ENCODE measurements around the gene CCBE1. TPM values are rescaled to one million over a fixed set of nuclear protein-coding genes. Genes with fewer than 3 reads are reported as not detected.
"Not testable (repeated sequence)": the region's sequence is repeated elsewhere in the genome, so short reads cannot be mapped to it uniquely, and the experiment has no call there.

The CCBE1 gene
- total RNA-seq, 1 donor from 2014 or later: 6.4 TPM

DNA sequence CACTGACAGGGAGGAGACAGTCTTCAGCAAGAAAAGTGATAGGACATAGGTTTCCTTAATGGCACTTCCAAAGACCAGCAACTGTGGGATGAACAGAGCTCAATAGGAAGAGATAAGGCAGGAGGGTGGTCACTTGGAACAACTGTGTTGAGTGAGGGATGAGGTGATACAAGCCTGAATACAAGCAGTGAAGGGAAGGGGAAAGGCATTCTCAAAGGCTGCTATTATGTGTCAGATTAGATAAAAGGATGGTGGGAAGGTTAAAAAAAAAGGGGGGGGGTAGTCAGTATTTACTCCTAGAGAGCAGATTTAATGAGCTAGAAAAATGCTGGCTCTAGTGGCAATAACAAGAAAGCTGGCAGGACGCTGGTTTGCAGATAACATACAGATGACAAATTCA is 25.7 kb downstream of the CCBE1 start:
- Mint-ChIP-seq H3K9me3 (no peaks in the 10 kb centered on the region), H3K4me1 (peaks cover 6% of the 10 kb centered on the region), H3K27ac (no peak overlapping the region), H3K4me3 (no peak overlapping the region), H3K27me3 (ENCODE audit: insufficient read depth, low read depth) (peaks cover 6% of the 10 kb centered on the region), H3K36me3 (no peaks in the 10 kb centered on the region)
- H2AFZ ChIP-seq (replicated peaks): no peak overlapping the region
- no peaks in the 10 kb centered on the region for H3K27me3 ChIP-seq
- peak; percentile 5 for DNase-seq (ENCODE audit: low spot score)
- peaks cover 28% of the 10 kb centered on the region for H3K4me1 ChIP-seq
- no peaks in the 10 kb centered on the region for H4K20me1 ChIP-seq (ENCODE audit: low read depth)
- no peak overlapping the region for H3K4me2 ChIP-seq
- no peak overlapping the region for H3K4me3 ChIP-seq
- H3K27ac ChIP-seq: no peak overlapping the region
- peaks cover 4% of the 10 kb centered on the region for H3F3A ChIP-seq (ENCODE audit: low read depth)
- H3K79me2 ChIP-seq (ENCODE audit: low read depth): no peaks in the 10 kb centered on the region
- no peaks in the 10 kb centered on the region for H3K9me3 ChIP-seq (ENCODE audit: low read depth)
- no peak overlapping the region for H3K9ac ChIP-seq
- H3K36me3 ChIP-seq: no peaks in the 10 kb centered on the region
- no peak for TF ChIP-seq EZH2 (IDR thresholded peaks at IDR 0.05)
- no peak for TF ChIP-seq EZH2phosphoT487 (IDR thresholded peaks at IDR 0.05)
- TF ChIP-seq, protein P1, sequence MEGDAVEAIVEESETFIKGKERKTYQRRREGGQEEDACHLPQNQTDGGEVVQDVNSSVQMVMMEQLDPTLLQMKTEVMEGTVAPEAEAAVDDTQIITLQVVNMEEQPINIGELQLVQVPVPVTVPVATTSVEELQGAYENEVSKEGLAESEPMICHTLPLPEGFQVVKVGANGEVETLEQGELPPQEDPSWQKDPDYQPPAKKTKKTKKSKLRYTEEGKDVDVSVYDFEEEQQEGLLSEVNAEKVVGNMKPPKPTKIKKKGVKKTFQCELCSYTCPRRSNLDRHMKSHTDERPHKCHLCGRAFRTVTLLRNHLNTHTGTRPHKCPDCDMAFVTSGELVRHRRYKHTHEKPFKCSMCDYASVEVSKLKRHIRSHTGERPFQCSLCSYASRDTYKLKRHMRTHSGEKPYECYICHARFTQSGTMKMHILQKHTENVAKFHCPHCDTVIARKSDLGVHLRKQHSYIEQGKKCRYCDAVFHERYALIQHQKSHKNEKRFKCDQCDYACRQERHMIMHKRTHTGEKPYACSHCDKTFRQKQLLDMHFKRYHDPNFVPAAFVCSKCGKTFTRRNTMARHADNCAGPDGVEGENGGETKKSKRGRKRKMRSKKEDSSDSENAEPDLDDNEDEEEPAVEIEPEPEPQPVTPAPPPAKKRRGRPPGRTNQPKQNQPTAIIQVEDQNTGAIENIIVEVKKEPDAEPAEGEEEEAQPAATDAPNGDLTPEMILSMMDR (IDR thresholded peaks at IDR 0.05): no peak

DNA sequence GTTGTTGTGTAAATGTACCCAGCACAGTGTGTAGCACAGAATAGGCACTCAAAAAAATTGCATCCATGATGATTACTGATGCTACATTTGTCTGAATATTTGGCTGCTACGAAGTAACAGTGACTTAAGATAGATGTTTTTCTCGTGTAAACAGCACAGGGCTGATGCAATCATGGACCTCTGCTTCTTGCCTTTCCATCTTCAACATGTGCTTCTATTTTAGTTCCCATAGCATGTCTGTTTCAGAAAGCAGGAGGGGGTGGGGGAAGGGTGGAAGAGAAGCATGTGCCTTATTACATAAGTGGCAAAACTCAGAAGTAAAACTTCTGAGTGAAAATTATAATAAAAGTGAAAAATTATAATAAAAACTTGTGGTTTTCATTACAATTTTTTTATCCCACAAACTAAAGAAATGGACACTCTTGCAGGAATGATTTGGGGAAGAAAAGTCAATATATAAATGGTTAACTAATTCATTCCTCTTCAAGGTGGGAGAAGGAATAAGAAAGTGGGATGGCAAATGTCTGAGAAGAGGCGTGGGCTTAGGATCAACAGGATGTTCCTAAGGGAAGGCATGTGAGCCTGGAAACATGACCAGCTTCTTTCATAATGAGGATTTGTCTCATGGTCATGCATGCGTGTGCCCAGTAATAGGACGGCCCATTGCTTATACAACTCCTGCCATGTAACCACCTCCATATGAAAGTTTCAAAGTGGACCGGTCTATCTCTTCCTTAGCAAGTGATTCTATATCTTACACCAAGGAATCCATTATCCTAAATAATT is 27.2 kb downstream of the CCBE1 start:
- no peaks in the 10 kb centered on the region for H3K79me2 ChIP-seq (ENCODE audit: low read depth)

DNA sequence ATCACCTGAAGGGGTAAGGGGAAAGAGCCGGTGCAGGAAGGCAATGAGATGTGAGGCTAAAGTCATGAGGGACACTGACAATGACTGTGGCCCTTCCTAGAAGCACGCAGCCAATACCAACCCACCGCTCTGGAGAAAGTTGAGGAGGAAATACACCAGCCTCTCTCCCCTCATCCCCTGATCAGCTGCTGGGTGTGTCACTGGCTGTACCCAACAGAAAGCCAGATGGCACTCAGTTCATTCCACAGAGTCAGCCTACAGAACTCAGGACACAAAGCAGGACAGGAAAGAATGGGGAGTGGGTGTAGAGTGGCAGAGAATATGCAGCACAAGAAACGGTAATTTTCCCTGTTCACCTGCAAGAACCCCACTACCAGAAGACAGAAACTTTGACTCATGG is 29.7 kb downstream of the CCBE1 start:
- no peak overlapping the region for H3K9ac ChIP-seq
- no peaks in the 10 kb centered on the region for H3K9me3 Mint-ChIP-seq
- no peaks in the 10 kb centered on the region for H3F3A ChIP-seq (ENCODE audit: low read depth)
- peaks cover 11% of the 10 kb centered on the region for H3K4me1 Mint-ChIP-seq
- no peaks in the 10 kb centered on the region for H3K79me2 ChIP-seq (ENCODE audit: low read depth)
- no peak overlapping the region for H3K4me2 ChIP-seq
- no peak overlapping the region for H3K27ac Mint-ChIP-seq
- H3K27ac ChIP-seq: no peak overlapping the region
- H3K9me3 ChIP-seq (ENCODE audit: low read depth): no peaks in the 10 kb centered on the region
- no peak overlapping the region for H3K4me3 ChIP-seq
- H2AFZ ChIP-seq (replicated peaks): no peak overlapping the region
- H3K4me1 ChIP-seq: peaks cover 10% of the 10 kb centered on the region
- no peak overlapping the region for H3K4me3 Mint-ChIP-seq
- H3K36me3 ChIP-seq: no peaks in the 10 kb centered on the region
- H4K20me1 ChIP-seq (ENCODE audit: low read depth): no peaks in the 10 kb centered on the region
- DNase-seq (ENCODE audit: low spot score): no peak
- no peak for TF ChIP-seq EZH2 (IDR thresholded peaks at IDR 0.05)
- TF ChIP-seq EZH2phosphoT487 (IDR thresholded peaks at IDR 0.05): no peak
- TF ChIP-seq, protein P1 (IDR thresholded peaks at IDR 0.05): no peak
- H3K27me3 ChIP-seq: no peaks in the 10 kb centered on the region
- H3K36me3 Mint-ChIP-seq: no peaks in the 10 kb centered on the region
- H3K27me3 Mint-ChIP-seq (ENCODE audit: insufficient read depth, low read depth): peaks cover 6% of the 10 kb centered on the region

More for the DNA sequence above, 27.2 kb downstream of the CCBE1 start:
- Histone ChIP-seq H3K4me2 (no peak overlapping the region), H3K9me3 (ENCODE audit: low read depth) (no peaks in the 10 kb centered on the region), H3K9ac (no peak overlapping the region), H3K36me3 (no peaks in the 10 kb centered on the region), H2AFZ (replicated peaks) (no peak overlapping the region), H3K4me3 (no peak overlapping the region), H3K4me1 (peaks cover 17% of the 10 kb centered on the region), H4K20me1 (ENCODE audit: low read depth) (no peaks in the 10 kb centered on the region), H3K27ac (no peak overlapping the region), H3K27me3 (no peaks in the 10 kb centered on the region), H3F3A (ENCODE audit: low read depth) (peaks cover under 1% of the 10 kb centered on the region)
- H3K4me1 Mint-ChIP-seq: peaks cover 8% of the 10 kb centered on the region
- peaks cover 6% of the 10 kb centered on the region for H3K27me3 Mint-ChIP-seq (ENCODE audit: insufficient read depth, low read depth)
- no peak overlapping the region for H3K27ac Mint-ChIP-seq
- H3K4me3 Mint-ChIP-seq: no peak overlapping the region
- no peaks in the 10 kb centered on the region for H3K9me3 Mint-ChIP-seq
- no peak for DNase-seq (ENCODE audit: low spot score)
- H3K36me3 Mint-ChIP-seq: no peaks in the 10 kb centered on the region
- TF ChIP-seq EZH2 (IDR thresholded peaks at IDR 0.05) (no peak), EZH2phosphoT487 (IDR thresholded peaks at IDR 0.05) (no peak)
- TF ChIP-seq, protein P1 (IDR thresholded peaks at IDR 0.05): no peak

DNA sequence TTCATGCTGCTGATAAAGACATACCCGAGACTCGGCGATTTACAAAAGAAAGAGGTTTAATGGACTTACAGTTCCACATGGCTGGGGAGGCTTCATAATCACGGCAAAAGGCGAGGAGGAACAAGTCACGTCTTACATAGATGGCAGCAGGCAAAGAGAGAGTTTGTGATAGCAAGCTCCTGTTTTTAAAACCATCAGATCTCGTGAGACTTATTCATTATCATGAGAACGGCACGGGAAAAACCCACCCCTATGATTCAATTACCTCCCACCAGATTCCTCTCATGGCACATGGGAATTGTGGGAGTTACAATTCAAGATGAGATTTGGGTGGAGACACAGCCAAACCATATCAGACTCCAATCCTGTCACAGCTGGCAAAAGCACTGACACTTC is 31.2 kb downstream of the CCBE1 start:
- H2AFZ ChIP-seq (replicated peaks); H3K27me3 Mint-ChIP-seq (ENCODE audit: insufficient read depth, low read depth); H4K20me1 ChIP-seq (ENCODE audit: low read depth); H3K4me1 Mint-ChIP-seq; DNase-seq (ENCODE audit: low spot score); H3K27ac ChIP-seq; H3K4me3 Mint-ChIP-seq; H3K27me3 ChIP-seq; H3K4me3 ChIP-seq; H3K36me3 Mint-ChIP-seq; H3F3A ChIP-seq (ENCODE audit: low read depth); H3K27ac Mint-ChIP-seq; H3K4me2 ChIP-seq; H3K4me1 ChIP-seq; H3K9me3 ChIP-seq (ENCODE audit: low read depth); H3K79me2 ChIP-seq (ENCODE audit: low read depth); H3K9me3 Mint-ChIP-seq; H3K36me3 ChIP-seq; H3K9ac ChIP-seq: not testable (repeated sequence)

Data from neural progenitor cell (in vitro differentiated cells).